GM19025 (cell line): Measurements from ENCODE around the gene PLEKHA5.

Experiments
- ATAC-seq: cut with Tn5 transposase; IDR thresholded peaks from one replicate; pipeline ENCODE4 v1.9.1; 2021; ENCODE audit warnings: mild to moderate bottlenecking, low read depth, moderate library complexity; ENCODE audit not compliant: unreplicated experiment

The PLEKHA5 gene

DNA sequence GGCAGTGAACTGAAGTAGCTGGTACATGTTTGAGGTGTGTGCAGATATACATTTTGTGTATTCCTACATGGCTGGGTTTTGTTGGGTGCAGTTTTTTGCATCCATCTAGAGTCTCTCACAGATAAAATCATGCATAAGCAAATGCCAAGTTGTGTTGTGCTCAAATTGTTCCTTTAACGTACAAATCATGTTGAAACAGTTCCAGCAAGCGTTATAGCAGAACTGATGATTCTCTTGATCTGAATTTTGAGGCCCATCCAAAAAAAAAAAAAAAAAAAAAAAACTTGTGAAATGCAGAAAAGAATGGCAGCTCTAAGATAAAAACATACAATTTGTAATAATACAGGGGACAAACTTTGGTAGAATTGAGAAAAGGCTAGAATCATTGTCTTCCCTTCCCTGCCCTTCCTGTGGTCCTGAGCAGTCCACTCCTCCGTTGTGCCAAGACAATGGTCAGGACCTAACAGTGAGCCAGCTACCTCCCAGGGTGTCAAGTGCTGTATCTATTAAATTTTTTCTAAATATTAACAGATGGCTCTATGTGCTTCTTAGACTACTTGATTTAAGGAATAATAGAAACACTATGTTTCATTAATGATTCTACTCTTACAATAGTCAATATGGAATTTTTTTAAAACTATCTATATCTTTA is 122.1 kb downstream of the PLEKHA5 start:
- ATAC-seq, result no peak

DNA sequence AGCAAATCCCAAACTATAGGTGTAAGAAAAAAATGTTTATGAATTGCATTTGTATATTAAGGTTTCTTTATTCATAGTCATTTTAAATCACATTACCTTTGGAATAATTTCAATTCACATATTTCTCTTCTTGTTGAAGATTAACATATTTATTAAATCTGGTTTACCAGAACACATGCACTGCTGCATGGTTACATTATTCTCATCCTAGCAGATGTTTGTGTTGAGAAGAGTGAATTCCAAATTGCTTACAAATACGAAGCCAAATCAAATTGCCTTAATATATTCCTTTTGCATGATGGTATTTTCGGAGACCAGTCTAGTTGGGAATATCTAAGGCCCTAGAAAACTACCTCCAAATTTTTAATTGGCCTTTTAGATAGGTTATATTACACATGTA is 130.6 kb downstream of the PLEKHA5 start:
- ATAC-seq, result no peak

GRCh38 chr12:19261773-19262172 is 132.2 kb downstream of the PLEKHA5 start:
- no peak for ATAC-seq

- ATAC-seq, result no peak
Observed at GRCh38 chr12:19263672-19264071, 134.1 kb downstream of the PLEKHA5 start.

- no peak for ATAC-seq
Observed at GRCh38 chr12:19273482-19274330, 144.2 kb downstream of the PLEKHA5 start.

- no peak for ATAC-seq
Observed at GRCh38 chr12:19276767-19277166, 147.2 kb downstream of the PLEKHA5 start.

DNA sequence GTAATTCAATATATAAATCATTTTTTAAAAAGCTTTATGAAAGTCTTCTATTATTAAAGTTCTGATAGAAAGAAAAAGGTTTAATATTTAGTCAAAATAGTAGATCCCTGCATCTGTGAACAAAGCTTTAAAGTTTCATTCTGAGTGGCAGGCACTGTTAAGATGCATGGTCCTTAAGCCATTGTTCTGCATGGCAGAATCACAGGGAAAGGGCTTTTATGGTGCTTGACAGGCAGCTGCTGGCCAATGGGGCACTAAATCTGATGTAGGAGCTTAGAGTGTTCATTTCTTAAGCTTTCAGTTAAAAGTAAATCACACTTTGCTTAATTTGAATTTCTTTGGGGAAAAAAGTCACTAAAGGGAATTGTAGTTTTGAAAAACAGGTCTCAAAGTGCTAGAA is 148.2 kb downstream of the PLEKHA5 start:
- ATAC-seq, result no peak

DNA sequence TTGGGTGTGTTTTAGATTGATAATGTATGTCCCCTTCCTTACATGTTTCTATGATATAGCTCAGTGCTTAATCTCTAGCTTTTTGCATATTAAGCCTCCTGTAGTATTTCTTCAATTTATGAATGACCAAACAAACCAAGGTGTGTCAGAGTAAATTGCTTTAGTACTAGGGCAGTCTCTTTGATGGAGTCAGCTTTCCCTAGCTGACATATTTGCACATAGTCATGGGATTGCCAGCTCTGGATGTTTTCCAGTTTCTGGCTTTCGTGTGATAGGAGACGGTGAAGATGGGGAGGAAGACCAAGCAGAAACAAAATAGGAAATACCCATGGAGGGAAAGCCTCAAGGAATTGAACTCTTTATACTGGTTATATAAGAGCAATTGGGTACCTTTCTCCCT is 148.9 kb downstream of the PLEKHA5 start:
- no peak for ATAC-seq

GRCh38 chr12:19282133-19282699 is 152.7 kb downstream of the PLEKHA5 start:
- no peak for ATAC-seq

- ATAC-seq, result no peak
Observed at GRCh38 chr12:19284658-19285057, 155.1 kb downstream of the PLEKHA5 start.

DNA sequence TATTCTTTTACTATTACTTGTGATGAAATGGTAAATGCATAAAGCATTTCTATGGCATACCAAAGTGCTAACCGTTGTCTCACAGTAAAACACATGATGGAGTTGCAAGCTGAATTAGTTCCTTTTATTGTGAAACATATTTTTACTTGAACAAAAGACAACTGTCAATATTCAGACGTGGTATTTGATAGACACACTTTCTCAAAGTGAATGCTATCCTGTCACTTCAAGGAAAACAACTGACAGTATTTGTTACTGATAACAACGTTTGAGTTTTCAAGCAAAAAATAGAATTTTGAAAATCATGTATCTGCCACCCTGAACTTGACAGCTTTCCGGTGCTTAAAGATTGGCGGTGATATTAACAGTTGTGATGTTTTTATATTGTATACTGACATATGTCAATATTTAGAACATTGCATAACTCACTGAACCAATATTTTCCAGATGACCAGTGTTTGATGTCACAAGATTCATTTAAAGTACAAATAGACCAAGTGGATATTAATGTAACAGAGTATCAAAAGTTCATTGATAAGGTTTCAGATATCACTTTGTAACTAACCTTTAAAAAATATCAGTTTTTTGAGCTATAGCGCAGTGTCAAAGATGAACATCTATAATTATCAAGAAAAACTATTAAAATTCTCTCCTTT is 156.4 kb downstream of the PLEKHA5 start:
- ATAC-seq, result no peak

DNA sequence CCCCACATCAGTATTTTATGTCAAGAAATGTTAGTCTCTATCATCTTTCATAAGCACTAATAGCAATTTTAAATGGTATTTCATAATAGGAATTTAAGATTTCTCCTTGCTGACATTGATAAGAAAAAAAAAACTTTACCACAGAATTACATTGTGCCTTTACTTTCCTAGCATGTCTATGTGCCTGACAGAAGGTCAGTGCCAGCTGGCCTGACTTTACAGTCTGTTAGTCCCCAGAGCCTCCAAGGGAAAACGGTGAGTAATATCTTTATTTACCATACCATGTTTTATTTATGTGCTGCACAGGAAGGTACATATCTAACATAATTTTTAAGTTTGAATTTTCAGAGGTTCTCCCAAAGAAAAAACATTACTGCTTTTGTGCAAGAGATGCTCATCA is 157.8 kb downstream of the PLEKHA5 start:
- no peak for ATAC-seq

GRCh38 chr12:19288161-19288560 is 158.6 kb downstream of the PLEKHA5 start:
- ATAC-seq, result no peak

GRCh38 chr12:19288603-19289244 is 159.2 kb downstream of the PLEKHA5 start:
- no peak for ATAC-seq

GRCh38 chr12:19298836-19299605 is 169.5 kb downstream of the PLEKHA5 start:
- no peak for ATAC-seq

GRCh38 chr12:19299765-19300164 is 170.2 kb downstream of the PLEKHA5 start:
- no peak for ATAC-seq

DNA sequence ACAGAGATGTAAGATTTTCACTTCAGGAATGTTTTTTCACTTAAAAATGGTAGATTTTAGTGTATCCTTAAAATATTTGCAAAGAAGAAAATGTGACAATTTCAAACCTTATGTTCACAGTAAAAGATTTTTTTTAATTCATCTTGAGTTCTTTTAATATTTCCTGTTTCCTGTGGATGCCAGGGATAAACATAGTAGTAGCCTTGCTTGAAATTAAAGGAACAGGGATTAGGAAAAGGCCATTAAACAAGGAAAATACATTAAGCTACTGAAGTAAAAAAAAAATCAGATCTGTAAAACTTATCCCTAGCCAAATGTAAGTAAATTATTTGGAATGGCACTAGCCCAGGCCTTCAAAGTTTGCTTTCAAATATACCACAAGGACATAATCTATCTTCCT is 171.7 kb downstream of the PLEKHA5 start:
- ATAC-seq, result no peak

DNA sequence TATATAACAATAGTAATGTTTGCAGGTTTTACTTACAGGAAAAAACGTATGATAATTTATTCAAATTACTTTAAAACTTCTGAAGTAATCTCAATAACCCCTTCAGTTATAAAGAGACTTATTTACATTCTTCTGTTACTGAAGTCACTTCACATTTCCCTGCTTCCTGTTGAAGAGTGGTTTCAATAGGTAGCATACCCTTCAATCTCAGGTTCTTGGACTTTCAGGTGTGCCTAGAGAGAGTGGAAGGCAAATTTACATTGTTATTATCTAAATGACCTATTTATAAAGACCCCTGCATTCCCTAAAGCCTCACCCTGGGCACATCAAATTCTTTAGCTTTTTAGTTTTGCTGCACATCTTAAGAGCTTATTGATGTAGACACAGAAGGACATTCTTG is 172.2 kb downstream of the PLEKHA5 start:
- ATAC-seq, result no peak

DNA sequence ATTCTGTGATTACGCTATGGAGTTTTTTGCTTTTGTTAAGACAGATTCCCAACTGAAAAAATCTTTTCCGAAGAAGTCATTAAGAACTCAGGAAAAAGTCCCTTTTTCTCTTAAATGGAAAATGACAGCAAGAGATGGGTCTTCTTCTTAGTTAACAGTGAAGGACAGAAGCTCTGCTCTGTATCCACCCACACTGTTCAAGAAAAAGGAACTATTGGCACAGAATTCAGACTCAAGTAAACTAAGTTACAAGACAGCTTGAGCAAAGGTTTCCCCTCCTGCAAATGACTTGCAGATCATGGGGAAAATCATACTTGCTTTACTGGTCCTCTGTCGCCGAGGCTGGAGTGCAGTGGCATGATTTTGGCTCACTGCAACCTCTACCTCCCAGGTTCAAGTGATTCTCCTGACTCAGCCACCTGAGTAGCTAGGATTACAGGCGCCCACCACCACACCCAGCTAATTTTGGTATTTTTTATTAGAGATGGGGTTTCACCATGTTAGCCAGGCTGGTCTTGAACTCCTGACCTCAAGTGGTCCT is 172.6 kb downstream of the PLEKHA5 start:
- ATAC-seq, result no peak

DNA sequence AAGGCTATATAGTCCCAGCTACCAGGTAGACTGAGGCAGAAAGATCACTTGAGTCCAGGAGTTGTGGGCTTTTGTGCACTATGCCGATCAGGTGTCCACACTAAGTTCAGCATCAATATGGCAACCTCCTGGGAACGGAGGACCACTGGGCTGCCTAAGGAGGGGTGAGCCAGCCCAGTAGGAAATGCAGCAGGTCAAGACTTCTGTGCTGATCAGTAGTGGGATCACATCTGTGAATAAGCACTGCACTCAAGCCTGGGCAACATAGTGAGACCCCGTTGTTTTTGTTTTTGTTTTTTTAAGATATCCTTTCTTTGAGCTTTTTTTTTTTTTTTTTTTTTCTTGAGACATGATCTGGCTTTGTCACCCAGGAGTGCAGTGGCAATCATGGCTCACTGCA is 174.0 kb downstream of the PLEKHA5 start:
- no peak for ATAC-seq
